HK-2 (cell line): Measurements from ENCODE around the gene PPP4R3C.
A peak's percentile ranks its signal among the peaks of the same experiment; 100 is the strongest.
"Not testable (repeated sequence)": the region's sequence is repeated elsewhere in the genome, so short reads cannot be mapped to it uniquely, and the experiment has no call there.

ENCODE experiments used
- DNase-seq: peaks from one replicate; pipeline ENCODE4 v3.0.0-alpha.2; 2018; ENCODE audit not compliant: unreplicated experiment

Gene PPP4R3C

DNA sequence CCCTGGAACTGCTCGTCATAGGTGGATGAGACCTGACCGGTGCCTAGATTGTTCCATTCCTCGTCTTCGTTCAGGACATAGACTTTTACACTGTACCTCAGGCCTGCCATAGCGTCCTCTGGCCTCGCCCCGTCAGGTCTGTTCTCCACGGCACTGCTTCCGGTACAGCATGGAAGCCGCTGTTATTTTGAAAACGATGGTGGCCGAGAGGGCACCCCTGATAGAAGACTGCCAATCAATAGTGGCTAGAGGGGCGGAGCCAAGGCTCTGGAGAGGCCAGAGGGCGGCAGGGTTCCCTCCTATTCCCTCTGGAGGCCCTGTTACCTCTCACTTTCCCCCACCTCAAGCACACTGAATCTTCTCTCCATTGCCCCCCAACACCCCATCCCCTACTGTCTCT lies at the start of gene PPP4R3C:
TSS of gene PPP4R3C (minus strand) at position 155 of the 400 bp plus-strand sequence. CDS start at position 110, 45 bp downstream.
- no peak for DNase-seq

GRCh38 chrX:27491397-27491796 lies 28.3 kb upstream of the PPP4R3C start:
- no peak for DNase-seq

GRCh38 chrX:27466051-27466450 lies 2.9 kb upstream of the PPP4R3C start:
- DNase-seq: no peak

GRCh38 chrX:27465036-27465435 lies 1.9 kb upstream of the PPP4R3C start:
- no peak for DNase-seq

GRCh38 chrX:27459129-27459528 lies 4.0 kb downstream of the PPP4R3C start:
- DNase-seq: not testable (repeated sequence)

- DNase-seq: not testable (repeated sequence)
These were observed 4.6 kb downstream of the PPP4R3C start for GRCh38 chrX:27458544-27458943.

DNA sequence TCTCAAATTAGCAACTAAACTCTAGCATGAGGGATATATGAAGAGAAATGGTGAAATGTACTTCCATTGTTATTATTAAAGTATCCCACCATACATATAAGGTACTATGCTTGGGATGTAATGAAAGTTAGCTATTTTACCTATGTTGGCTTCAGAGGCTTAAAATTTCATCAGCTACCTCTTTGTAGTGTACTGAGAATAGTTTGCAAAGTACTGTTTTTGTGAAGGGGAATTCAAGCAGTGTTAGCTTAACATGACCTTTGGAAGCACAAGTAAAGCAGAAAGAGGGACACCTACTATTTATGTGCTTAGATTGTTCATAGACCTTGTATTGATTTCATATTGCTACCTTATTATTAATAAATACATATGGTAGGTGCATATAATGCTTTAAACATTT lies 11.8 kb downstream of the PPP4R3C start:
- DNase-seq: no peak

GRCh38 chrX:27446423-27446822 lies 16.7 kb downstream of the PPP4R3C start:
- no peak for DNase-seq

DNA sequence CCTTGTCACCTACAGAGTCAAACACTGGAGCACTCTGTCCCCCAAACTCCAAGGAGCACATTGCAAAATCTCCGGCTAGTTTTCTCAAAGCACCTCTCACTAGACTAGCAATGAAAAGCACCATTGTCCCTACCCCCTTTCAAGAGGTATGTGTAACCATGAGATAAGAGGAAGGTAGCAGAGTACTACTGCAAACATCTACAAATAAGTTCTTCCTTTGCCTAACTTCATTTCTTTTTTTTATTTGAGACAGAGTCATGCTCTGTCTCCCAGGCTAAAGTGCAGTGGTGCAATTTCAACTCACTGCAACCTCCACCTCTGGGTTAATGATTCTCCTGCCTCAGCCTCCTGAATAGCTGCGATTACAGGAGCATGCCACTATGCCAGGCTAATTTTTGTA lies 17.7 kb downstream of the PPP4R3C start:
- peak; percentile 11 for DNase-seq

DNA sequence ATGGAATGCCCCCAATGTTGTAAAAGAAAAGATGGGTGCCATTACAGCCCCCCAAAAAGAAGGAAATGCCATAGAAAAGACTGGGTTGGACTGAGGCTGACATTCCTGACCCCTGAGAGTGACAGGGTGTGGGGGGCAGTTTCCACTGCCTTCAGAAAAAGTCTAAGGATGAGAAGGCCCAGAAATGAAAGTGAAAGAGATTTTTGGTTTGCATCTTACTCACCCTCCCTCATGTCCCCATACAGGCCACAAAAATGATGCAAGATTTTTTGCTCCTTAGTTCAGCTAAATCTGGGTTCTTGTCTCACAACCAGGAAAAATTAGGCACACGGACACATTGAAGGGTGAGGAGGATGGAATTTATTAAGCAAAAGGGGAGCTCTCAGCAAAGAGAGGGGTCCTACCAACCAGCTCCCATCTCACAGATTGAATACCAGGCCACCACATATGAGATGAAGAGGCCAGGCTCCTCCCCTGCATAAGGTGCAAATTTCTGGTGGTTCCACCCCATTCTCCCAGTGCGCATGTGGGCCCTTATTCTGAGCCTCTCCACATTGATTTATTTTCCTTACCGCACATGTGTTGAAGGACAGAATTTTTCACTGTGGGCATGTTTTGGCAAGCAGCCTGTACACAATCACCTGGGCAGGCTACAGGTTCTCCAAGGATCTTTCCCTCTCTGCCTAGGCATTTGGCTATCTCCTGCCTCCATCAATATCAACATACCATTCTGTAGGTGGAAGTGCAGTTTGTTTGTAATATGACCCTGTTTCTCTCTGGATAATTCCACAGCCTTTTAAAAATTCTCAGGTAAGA lies 18.8 kb downstream of the PPP4R3C start:
- no peak for DNase-seq

- DNase-seq: not testable (repeated sequence)
These were observed 20.7 kb downstream of the PPP4R3C start for GRCh38 chrX:27442392-27442791.

DNA sequence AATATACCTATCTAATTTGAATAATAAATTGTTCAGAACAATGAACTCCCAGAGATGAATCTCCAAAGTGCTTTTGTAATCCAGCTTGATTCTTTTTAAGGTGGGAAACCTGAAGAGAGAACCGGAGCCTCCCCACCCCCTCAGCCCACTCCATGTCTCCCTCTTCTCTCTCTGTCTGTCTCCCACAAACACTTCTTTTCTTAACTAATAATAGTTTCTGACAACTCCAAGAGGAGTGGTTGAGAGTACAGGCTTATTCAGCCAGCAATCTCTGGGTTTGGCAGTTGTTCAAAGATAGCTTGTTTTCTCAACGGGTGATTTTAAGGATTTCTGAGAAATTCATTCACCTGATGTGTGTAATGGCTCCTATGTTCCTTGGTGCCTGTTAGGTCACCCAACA lies 23.4 kb downstream of the PPP4R3C start:
- DNase-seq: no peak

DNA sequence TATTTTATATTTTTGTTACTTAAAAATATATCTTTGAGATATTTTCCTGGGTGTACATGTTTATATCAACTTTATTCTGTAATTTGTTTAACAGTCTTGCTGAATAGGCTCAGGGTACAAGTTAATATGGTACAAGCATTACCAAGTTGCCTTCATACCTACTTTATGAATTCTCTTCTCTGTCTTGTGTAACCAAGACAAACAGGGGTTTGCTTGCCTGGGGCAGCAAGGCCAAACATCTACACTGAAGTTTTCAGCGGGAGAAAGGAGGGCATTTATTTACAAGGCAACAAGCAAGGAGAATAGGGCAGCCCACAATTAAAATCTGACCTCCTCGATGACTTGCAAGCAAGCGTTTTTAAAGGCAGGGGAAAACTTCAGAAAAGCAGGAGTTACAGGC lies 24.2 kb downstream of the PPP4R3C start:
- no peak for DNase-seq

DNA sequence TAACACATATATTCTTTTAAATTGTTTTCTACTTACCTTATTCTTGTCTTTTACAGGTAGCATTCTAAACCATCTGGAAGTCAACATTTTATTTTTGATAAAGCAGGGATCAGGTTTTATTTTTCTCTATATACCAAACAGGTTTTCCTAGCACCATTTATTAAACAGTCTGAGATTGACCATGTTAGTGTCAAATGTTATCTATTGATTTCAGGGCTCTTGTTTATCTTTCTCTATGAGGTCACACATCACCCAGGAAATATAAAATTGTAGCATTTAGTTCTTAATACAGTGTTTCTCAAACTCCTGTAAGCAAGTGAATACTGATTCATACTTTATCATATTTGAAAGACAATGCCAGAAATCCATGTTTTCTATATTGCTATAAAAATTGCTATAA lies 28.1 kb downstream of the PPP4R3C start:
- no peak for DNase-seq
